Measurements from ENCODE around the gene FAM170B. TPM values are rescaled to one million over a fixed set of nuclear protein-coding genes. Genes with fewer than 3 reads are reported as not detected.

The FAM170B gene
- total RNA-seq, 1 donor from 2014 or later, result not detected

DNA sequence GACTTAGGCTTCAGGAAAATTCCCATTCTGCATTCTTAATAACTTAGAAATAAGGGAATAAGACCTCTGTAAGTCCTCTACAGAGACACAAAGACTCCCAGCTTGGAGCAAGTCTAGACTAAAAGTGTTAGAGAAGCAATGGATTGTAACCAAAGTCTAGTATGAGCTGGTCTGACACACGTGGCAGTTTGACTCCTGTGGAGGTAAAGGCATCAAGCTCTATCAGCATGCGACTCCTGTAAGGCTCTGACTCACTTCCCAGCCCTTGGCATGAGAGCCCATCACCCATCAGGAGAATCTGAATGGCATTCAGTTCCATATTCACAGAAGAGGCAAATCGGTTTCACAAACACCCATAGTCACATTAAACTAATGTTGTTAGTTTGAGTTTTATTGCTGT lies 14.1 kb downstream of the FAM170B start:
- Histone ChIP-seq H3K27me3 (ENCODE audit: control insufficient read depth, insufficient read depth, low read length) (peaks cover 10% of the 10 kb centered on the region), H3K36me3 (ENCODE audit: control insufficient read depth, insufficient read depth, low read length) (no peaks in the 10 kb centered on the region), H3K4me3 (ENCODE audit: low read depth, low read length) (no peak overlapping the region)
- TF ChIP-seq, protein P1, sequence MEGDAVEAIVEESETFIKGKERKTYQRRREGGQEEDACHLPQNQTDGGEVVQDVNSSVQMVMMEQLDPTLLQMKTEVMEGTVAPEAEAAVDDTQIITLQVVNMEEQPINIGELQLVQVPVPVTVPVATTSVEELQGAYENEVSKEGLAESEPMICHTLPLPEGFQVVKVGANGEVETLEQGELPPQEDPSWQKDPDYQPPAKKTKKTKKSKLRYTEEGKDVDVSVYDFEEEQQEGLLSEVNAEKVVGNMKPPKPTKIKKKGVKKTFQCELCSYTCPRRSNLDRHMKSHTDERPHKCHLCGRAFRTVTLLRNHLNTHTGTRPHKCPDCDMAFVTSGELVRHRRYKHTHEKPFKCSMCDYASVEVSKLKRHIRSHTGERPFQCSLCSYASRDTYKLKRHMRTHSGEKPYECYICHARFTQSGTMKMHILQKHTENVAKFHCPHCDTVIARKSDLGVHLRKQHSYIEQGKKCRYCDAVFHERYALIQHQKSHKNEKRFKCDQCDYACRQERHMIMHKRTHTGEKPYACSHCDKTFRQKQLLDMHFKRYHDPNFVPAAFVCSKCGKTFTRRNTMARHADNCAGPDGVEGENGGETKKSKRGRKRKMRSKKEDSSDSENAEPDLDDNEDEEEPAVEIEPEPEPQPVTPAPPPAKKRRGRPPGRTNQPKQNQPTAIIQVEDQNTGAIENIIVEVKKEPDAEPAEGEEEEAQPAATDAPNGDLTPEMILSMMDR (IDR thresholded peaks at IDR 0.05; ENCODE audit: insufficient read depth, low read length, severe bottlenecking), result no peak
- DNase-seq (ENCODE audit: low read depth) (peak; percentile 31), FAIRE-seq (no peak)

DNA sequence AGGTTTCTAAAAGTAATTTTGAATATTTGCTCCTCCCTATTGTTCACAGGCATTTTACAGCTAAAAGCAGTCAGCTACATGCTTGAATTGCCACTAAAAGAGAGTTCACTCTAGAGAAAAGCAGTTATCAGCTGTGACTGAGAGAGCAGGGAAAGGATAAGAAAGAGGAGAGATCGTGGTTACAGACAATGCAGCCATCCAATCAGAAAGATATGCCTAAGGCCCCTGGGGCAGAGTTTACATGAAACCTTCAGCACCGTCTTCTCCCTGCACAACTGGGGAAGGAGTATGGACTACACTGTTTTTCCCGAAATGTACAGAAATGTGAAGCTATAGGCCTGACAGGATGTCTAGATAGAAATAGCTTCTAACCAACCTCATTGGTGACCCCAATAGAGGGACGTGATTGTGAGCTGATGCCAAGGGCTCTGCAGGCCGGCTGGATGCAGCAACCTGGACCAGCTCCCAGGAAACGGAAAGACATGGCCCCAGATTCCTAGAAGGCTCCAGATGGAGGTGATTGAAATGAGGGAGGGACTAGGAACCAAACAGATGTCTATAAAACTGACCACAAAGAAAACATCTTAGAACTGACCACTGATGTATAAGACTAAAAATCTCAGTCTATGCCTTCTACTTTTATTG lies 15.3 kb downstream of the FAM170B start:
- FAIRE-seq (no peak), DNase-seq (ENCODE audit: low read depth) (no peak)
- no peaks in the 10 kb centered on the region for H3K36me3 ChIP-seq (ENCODE audit: control insufficient read depth, insufficient read depth, low read length)
- H3K27me3 ChIP-seq (ENCODE audit: control insufficient read depth, insufficient read depth, low read length), result peaks cover 12% of the 10 kb centered on the region
- TF ChIP-seq, protein P1 (IDR thresholded peaks at IDR 0.05; ENCODE audit: insufficient read depth, low read length, severe bottlenecking), result no peak
- no peak overlapping the region for H3K4me3 ChIP-seq (ENCODE audit: low read depth, low read length)

DNA sequence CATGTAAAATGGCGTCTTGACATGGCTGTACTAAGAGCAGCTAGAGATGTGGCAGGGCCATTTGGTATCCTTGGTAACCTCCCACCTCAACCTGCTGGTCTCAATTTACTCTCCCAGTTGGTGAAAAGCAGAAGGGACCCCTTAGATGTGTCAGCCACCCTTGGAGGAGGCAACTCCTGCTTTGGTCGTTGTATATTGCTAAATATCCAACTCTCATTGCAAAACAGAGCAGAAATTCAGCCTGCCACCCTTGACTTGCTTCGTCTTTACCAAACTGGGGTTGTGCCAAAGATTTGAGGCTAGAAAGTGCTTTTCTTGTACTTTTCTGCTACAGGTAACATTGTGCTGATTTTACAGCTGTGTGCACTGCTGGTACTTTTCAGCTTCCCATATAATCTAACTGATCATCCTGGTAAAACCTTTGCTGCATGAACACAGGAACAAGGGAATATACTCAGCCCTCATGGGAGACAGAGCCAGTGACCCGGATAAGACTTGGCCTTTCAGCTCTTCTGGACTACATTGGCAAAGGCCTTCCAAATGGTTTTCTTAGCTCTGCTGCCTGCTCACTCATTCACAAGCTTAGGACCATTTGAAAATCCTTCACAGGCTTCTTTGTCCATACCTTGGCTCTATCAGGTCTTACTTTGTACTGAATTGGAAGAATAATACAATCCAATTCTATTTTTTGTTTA lies 16.3 kb downstream of the FAM170B start:
- no peak for FAIRE-seq
- Histone ChIP-seq H3K4me3 (ENCODE audit: low read depth, low read length) (no peak overlapping the region), H3K36me3 (ENCODE audit: control insufficient read depth, insufficient read depth, low read length) (no peaks in the 10 kb centered on the region), H3K27me3 (ENCODE audit: control insufficient read depth, insufficient read depth, low read length) (peaks cover 12% of the 10 kb centered on the region)
- TF ChIP-seq, protein P1 (IDR thresholded peaks at IDR 0.05; ENCODE audit: insufficient read depth, low read length, severe bottlenecking), result no peak
- DNase-seq (ENCODE audit: low read depth), result no peak

DNA sequence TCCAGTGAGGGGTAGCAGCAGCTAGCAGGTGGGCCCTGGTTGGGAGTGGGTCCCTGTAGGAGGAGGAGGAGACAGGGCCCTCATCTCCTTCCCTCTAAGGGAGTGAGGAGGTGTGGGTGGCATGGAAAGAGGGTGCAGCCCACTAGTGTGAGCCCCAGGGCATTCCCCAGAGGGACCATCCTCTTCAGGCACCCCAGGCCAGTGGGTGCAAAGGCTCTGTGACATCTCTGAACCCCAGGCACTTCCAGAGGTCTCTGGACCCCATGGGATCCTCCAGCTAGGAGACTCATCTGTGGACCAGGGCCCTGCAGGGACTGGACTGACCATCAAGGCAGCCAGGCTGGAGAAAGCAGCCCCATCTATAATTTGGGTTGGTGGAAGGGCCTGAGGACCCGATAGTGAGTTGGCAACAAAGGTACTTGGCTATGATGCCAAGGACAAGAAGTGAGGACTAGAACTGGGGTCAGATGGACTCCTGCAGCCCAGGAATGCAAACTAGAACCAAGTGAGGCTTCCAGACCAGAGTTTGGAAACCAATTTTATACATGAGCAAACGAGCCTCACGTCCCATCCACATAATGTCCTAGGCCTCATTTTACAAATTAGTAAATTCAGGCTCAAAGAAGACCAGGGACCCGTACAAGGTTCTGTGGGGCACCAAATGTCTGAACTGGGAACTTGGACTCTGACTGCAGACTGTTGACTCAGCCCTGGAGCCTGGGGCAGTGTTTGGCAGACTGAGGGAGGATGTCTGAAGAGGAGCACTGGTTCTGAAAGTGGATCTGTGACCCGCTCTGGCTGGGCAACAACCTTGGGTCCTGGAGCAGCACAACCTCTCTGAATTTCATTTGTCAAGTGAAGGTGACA lies 17.1 kb downstream of the FAM170B start:
- Histone ChIP-seq H3K4me3 (ENCODE audit: low read depth, low read length) (no peak overlapping the region), H3K36me3 (ENCODE audit: control insufficient read depth, insufficient read depth, low read length) (no peaks in the 10 kb centered on the region), H3K27me3 (ENCODE audit: control insufficient read depth, insufficient read depth, low read length) (peaks cover 12% of the 10 kb centered on the region)
- TF ChIP-seq, protein P1 (IDR thresholded peaks at IDR 0.05; ENCODE audit: insufficient read depth, low read length, severe bottlenecking), result no peak
- DNase-seq (ENCODE audit: low read depth) (no peak), FAIRE-seq (no peak)

DNA sequence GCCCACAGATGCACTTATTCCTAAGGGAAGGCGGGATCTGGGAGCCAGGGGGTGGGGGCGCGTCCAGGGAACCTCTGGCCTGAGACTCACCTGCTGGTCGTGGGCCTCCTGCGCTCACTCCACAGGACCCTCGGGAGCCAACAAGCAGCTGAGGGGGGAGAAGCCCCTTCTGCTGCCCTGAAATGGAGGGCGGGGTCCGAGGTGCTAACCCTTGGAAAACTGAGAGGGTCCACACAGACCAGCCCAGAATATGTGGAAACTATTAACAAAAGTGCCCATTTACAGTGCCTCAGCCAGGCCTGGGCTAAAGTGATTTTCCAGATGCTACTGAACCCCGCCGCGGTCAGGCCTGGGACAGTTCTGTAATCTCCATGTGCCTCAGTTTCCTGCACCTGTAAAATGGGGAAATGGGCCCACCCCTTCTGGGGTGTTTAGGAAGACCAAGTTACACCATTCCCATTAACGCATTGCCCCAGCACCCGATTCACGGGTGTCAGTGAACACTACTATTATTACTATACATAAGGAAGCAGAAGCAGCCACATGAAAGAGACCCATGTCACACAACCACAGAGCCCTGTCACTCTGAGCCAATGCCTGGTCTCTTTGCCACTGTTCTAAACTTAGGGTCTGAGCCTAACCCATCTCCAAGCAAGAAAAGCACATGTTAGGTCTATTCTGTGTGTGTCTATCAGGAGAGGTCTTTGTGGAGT lies 17.9 kb downstream of the FAM170B start:
- no peaks in the 10 kb centered on the region for H3K36me3 ChIP-seq (ENCODE audit: control insufficient read depth, insufficient read depth, low read length)
- FAIRE-seq (no peak), DNase-seq (ENCODE audit: low read depth) (no peak)
- H3K4me3 ChIP-seq (ENCODE audit: low read depth, low read length), result no peak overlapping the region
- peaks cover 12% of the 10 kb centered on the region for H3K27me3 ChIP-seq (ENCODE audit: control insufficient read depth, insufficient read depth, low read length)
- TF ChIP-seq, protein P1 (IDR thresholded peaks at IDR 0.05; ENCODE audit: insufficient read depth, low read length, severe bottlenecking), result no peak

All from bronchial epithelial cell (primary cell).